ENCODE data around the gene RPS6KB2.

DNA sequence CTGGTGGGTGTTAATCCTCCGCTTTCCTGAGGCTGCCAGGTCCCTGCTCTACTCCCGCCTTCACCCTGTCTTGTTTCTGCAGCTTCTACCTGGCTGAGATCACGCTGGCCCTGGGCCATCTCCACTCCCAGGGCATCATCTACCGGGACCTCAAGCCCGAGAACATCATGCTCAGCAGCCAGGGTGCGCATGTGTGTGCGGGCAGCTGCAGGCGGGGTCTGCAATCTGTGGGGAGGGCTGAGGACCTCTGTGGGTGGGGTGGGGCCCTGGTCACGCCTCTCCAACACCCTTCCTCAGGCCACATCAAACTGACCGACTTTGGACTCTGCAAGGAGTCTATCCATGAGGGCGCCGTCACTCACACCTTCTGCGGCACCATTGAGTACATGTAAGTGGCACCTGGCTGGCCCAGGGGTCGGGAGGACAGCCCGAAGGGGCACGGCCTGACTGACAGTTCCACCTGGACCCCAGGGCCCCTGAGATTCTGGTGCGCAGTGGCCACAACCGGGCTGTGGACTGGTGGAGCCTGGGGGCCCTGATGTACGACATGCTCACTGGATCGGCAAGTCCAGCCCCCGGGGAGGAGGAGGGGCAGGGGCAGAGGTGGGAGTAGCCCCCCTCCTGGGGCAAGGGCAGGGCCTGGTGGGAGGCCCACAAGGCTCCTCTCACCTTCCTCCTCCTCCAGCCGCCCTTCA is 4.5 kb downstream of the RPS6KB2 start:
- TF ChIP-seq, protein P1, sequence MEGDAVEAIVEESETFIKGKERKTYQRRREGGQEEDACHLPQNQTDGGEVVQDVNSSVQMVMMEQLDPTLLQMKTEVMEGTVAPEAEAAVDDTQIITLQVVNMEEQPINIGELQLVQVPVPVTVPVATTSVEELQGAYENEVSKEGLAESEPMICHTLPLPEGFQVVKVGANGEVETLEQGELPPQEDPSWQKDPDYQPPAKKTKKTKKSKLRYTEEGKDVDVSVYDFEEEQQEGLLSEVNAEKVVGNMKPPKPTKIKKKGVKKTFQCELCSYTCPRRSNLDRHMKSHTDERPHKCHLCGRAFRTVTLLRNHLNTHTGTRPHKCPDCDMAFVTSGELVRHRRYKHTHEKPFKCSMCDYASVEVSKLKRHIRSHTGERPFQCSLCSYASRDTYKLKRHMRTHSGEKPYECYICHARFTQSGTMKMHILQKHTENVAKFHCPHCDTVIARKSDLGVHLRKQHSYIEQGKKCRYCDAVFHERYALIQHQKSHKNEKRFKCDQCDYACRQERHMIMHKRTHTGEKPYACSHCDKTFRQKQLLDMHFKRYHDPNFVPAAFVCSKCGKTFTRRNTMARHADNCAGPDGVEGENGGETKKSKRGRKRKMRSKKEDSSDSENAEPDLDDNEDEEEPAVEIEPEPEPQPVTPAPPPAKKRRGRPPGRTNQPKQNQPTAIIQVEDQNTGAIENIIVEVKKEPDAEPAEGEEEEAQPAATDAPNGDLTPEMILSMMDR (IDR thresholded peaks at IDR 0.05) = no peak
- TF ChIP-seq POLR2A (IDR thresholded peaks at IDR 0.05) = no peak
- no peak for TF ChIP-seq EP300 (IDR thresholded peaks at IDR 0.05; ENCODE audit: low read depth)
